Upper lobe of left lung (tissue), 6 donors: Measurements from ENCODE around the gene OGA. TPM values are rescaled to one million over a fixed set of nuclear protein-coding genes. Genes with fewer than 3 reads are reported as not detected.

Experiments
- ATAC-seq, 2 donors: fragments of 200-7000 bp; cut with Tn5 transposase; one replicate each; pipeline ENCODE4 v1.9.1; 2022; ENCODE audit warnings: mild to moderate bottlenecking in 2 of 2, moderate library complexity in 2 of 2; ENCODE audit not compliant: low FRiP score in 2 of 2
- DNase-seq, 2 donors: peaks; one replicate each; pipeline ENCODE4 v3.0.0-alpha.2; 2019 to 2020
- H3K27ac ChIP-seq, 4 donors: fragments of 200-600 bp; sonication (generic); one replicate each; pipeline ENCODE4 v1.5.1; 2016 to 2019
- H3K27me3 ChIP-seq, 4 donors: fragments of 200-600 bp; sonication (generic); one replicate each; pipeline ENCODE4 v1.5.1; 2017 to 2019
- H3K36me3 ChIP-seq, 4 donors: fragments of 200-600 bp; sonication (generic); one replicate each; pipeline ENCODE4 v1.5.1; 2016 to 2019
- H3K4me1 ChIP-seq, 4 donors: fragments of 200-600 bp; sonication (generic); one replicate each; pipeline ENCODE4 v1.5.1; 2018 to 2019
- H3K4me3 ChIP-seq, 4 donors: fragments of 200-600 bp; sonication (generic); one replicate each; pipeline ENCODE4 v1.5.1; 2017 to 2019; ENCODE audit warnings: mild to moderate bottlenecking in 2 of 4, moderate library complexity in 1 of 4
- H3K9me3 ChIP-seq, 4 donors: fragments of 200-600 bp; sonication (generic); one replicate each; pipeline ENCODE4 v1.5.1; 2018 to 2019
- CTCF ChIP-seq, 6 experiments: fragments of 450-650 bp in 4 of 6; fragments of 200-600 bp in 2 of 6; sonication (generic) in 2 of 6; IDR thresholded peaks; one replicate each; pipeline ENCODE4 v1.5.1; 2016 to 2019; ENCODE audit warnings: antibody characterized with exemption in 6 of 6
- EP300 ChIP-seq, 4 donors: sonication (generic); formaldehyde crosslinking; IDR thresholded peaks; one replicate each; pipeline ENCODE4 v1.5.1; 2017; ENCODE audit warnings: antibody characterized with exemption in 4 of 4, control low read depth in 2 of 4
- POLR2A ChIP-seq, 4 donors: fragments of 450-650 bp; IDR thresholded peaks; one replicate each; pipeline ENCODE4 v1.5.1; 2016 to 2017; ENCODE audit warnings: antibody characterized with exemption in 4 of 4, mild to moderate bottlenecking in 2 of 4
- POLR2AphosphoS5 ChIP-seq, 2 donors: sonication (generic); formaldehyde crosslinking; IDR thresholded peaks; one replicate each; pipeline ENCODE4 v1.5.1; 2017; ENCODE audit warnings: antibody characterized with exemption in 2 of 2
- WGBS, 2 donors: methylation state at CpG; one replicate each; pipeline ENCODE4 v1.1.5; 2017 to 2018; 5-methylcytosine and 5-hydroxymethylcytosine counted together
- total RNA-seq, 6 donors: library from RNA; depleted of rRNA in 4 of 6; stranded (reverse); fragments of >200 nt in 4 of 6; gene quantifications; one replicate each; pipeline versions ENCODE4 v1.1.0 to v1.2.1, GENCODE V29; 2016 to 2021
- donor health status: DM: no; HTN: no; CAD: no; lungs with moderate emphysema.
- donor health status: DM: no; HTN: yes; CAD: no; lungs with severe emphysema.

Gene OGA
- total RNA-seq, 6 donors from 2014 or later = 71.1 to 374 (median 138) TPM

- H3K27ac ChIP-seq = peak overlapping the region in 1 of 4 donors; percentile 10
- no peaks in the 10 kb centered on the region for H3K27me3 ChIP-seq
- no peaks in the 10 kb centered on the region for H3K9me3 ChIP-seq
- TF ChIP-seq CTCF (IDR thresholded peaks at IDR 0.05) (no peak), EP300 (IDR thresholded peaks at IDR 0.05) (peak in 1 of 4 donors; percentile 23)
- no peaks in the 10 kb centered on the region for H3K4me1 ChIP-seq
- no peaks in the 10 kb centered on the region for H3K36me3 ChIP-seq
- ATAC-seq (peak in 1 of 2 donors; percentile 45), DNase-seq (peak in 1 of 2 donors; percentile 62)
- H3K4me3 ChIP-seq = no peak overlapping the region
- 56 to 58% methylated on average over 9 of the region's 9 CpGs for WGBS, 2 donors
These were observed 73.1 kb downstream of the OGA start for GRCh38 chr10:101745074-101745696.

GRCh38 chr10:101744267-101744666 is 74.0 kb downstream of the OGA start:
- no peaks in the 10 kb centered on the region for H3K9me3 ChIP-seq
- H3K4me3 ChIP-seq = no peak overlapping the region
- no peak overlapping the region for H3K27ac ChIP-seq
- TF ChIP-seq CTCF (IDR thresholded peaks at IDR 0.05) = no peak
- no peaks in the 10 kb centered on the region for H3K4me1 ChIP-seq
- ATAC-seq (no peak), DNase-seq (no peak)
- WGBS, 2 donors = 79 to 80% methylated on average over 3 of the region's 3 CpGs
- H3K36me3 ChIP-seq = no peaks in the 10 kb centered on the region
- no peaks in the 10 kb centered on the region for H3K27me3 ChIP-seq

GRCh38 chr10:101741938-101742337 is 76.3 kb downstream of the OGA start:
- Histone ChIP-seq H3K36me3 (no peaks in the 10 kb centered on the region), H3K4me1 (no peaks in the 10 kb centered on the region), H3K9me3 (no peaks in the 10 kb centered on the region), H3K4me3 (no peak overlapping the region), H3K27ac (no peak overlapping the region), H3K27me3 (no peaks in the 10 kb centered on the region)
- ATAC-seq (no peak), DNase-seq (no peak)
- TF ChIP-seq POLR2AphosphoS5 (IDR thresholded peaks at IDR 0.05) = no peak
- no peak for TF ChIP-seq CTCF (IDR thresholded peaks at IDR 0.05)
- TF ChIP-seq EP300 (IDR thresholded peaks at IDR 0.05) = no peak
- no peak for TF ChIP-seq POLR2A (IDR thresholded peaks at IDR 0.05)
- 50 to 51% methylated on average over 2 of the region's 2 CpGs for WGBS, 2 donors

GRCh38 chr10:101736666-101737065 is 81.6 kb downstream of the OGA start:
- no peaks in the 10 kb centered on the region for H3K36me3 ChIP-seq
- H3K27me3 ChIP-seq = no peaks in the 10 kb centered on the region
- ATAC-seq (no peak), DNase-seq (no peak)
- H3K9me3 ChIP-seq = no peaks in the 10 kb centered on the region
- H3K27ac ChIP-seq = no peak overlapping the region
- no peaks in the 10 kb centered on the region for H3K4me1 ChIP-seq
- TF ChIP-seq POLR2AphosphoS5 (IDR thresholded peaks at IDR 0.05) = no peak
- no peak for TF ChIP-seq EP300 (IDR thresholded peaks at IDR 0.05)
- TF ChIP-seq POLR2A (IDR thresholded peaks at IDR 0.05) = no peak
- TF ChIP-seq CTCF (IDR thresholded peaks at IDR 0.05) = no peak
- no peak overlapping the region for H3K4me3 ChIP-seq
- 67 to 75% methylated on average over 3 of the region's 3 CpGs for WGBS, 2 donors

Other genes starting within 250 kb of the OGA start
- gene POLL, start 230.2 kb downstream of the OGA start, total RNA-seq = 10 to 100 TPM; 20.4 to 47.1 (median 31.5) TPM
- gene DPCD, start 230.1 kb downstream of the OGA start, total RNA-seq = 10 to 100 TPM in 4 of 6 donors, 1 to 10 TPM in 2; 3.7 to 36.2 (median 15.1) TPM
- gene FBXW4, start 123.3 kb downstream of the OGA start, total RNA-seq = 100 to 1,000 TPM in 2 of 6 donors, 10 to 100 TPM in 4; 75.2 to 223 (median 88.5) TPM
- under 1 TPM in 1 of 6 donors, not detected in 5; 0.44 TPM for gene FGF8, start 42.3 kb downstream of the OGA start, total RNA-seq
- gene NPM3, start 35.0 kb downstream of the OGA start, total RNA-seq = 10 to 100 TPM in 5 of 6 donors, 1 to 10 TPM in 1; 8.4 to 22.7 (median 16.8) TPM
- gene KCNIP2, start 25.4 kb upstream of the OGA start, total RNA-seq = 10 to 100 TPM in 1 of 6 donors, 1 to 10 TPM in 4, under 1 TPM in 1; 0.76 to 21.0 (median 3.8) TPM
- 10 to 100 TPM; 14.4 to 39.8 (median 25.5) TPM for gene ARMH3, start 237.7 kb upstream of the OGA start, total RNA-seq
- gene HPS6, start 246.9 kb upstream of the OGA start, total RNA-seq = 10 to 100 TPM; 20.2 to 39.2 (median 30.1) TPM